Gastrocnemius medialis (tissue), 4 donors: ENCODE results near the gene FUT7.

ENCODE experiments used
- POLR2A ChIP-seq, 2 donors: fragments of 450-650 bp; IDR thresholded peaks; one replicate each; pipeline ENCODE4 v1.6.1; 2017; ENCODE audit warnings: antibody characterized with exemption in 2 of 2, mild to moderate bottlenecking in 2 of 2, moderate library complexity in 2 of 2
- TF ChIP-seq, protein P1 (sequence below), 5 experiments: fragments of 450-650 bp in 3 of 5; fragments of 200-600 bp in 2 of 5; sonication (generic) in 2 of 5; IDR thresholded peaks in 4 of 5; conservative IDR thresholded peaks in 1 of 5; 1 replicate in 4 of 5; 2 replicates in 1 of 5; pipeline ENCODE4 v1.5.1; 2016 to 2019; ENCODE audit warnings: antibody characterized with exemption in 5 of 5, mild to moderate bottlenecking in 3 of 5, moderate library complexity in 3 of 5

DNA sequence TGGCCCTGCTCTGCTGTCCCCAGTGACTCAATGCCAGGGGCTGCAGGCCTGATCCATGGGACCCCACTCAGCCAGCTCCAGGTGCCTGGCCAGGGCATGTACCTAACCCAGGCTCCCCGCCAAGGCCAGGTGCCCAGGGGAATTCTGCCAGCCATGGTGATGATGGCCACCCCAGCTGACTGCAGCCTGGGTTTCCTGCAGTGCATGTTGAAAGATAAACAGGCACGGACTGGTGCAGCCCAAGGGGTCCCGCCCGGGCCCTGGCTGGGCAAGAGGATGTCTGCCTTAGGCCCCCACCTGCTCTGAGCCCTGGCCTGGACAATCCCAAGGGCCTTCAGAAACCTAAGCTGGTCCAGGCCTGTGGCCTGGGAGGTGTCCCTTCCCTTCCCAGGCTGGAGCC, 5.1 kb downstream of the FUT7 start:
- TF ChIP-seq POLR2A (IDR thresholded peaks at IDR 0.05) = no peak
- TF ChIP-seq, protein P1, sequence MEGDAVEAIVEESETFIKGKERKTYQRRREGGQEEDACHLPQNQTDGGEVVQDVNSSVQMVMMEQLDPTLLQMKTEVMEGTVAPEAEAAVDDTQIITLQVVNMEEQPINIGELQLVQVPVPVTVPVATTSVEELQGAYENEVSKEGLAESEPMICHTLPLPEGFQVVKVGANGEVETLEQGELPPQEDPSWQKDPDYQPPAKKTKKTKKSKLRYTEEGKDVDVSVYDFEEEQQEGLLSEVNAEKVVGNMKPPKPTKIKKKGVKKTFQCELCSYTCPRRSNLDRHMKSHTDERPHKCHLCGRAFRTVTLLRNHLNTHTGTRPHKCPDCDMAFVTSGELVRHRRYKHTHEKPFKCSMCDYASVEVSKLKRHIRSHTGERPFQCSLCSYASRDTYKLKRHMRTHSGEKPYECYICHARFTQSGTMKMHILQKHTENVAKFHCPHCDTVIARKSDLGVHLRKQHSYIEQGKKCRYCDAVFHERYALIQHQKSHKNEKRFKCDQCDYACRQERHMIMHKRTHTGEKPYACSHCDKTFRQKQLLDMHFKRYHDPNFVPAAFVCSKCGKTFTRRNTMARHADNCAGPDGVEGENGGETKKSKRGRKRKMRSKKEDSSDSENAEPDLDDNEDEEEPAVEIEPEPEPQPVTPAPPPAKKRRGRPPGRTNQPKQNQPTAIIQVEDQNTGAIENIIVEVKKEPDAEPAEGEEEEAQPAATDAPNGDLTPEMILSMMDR (IDR thresholded peaks at IDR 0.05 in 4 of 5, conservative IDR thresholded peaks at IDR 0.05 in 1 of 5) = no peak
